Activated T-helper 1 cell treated with anti-CD3 and anti-CD28 coated beads, Interleukin-12 subunit alpha, Interleukin-12 subunit beta, Interleukin-2, Interleukin-4 antibody, amounts not matched to agents 30 ng/mL and 10 ng/mL and 1 ng/mL, durations not matched to agents 14 hours and 24 hours and 36 hours (primary cell): Measurements from ENCODE around the gene CDC42BPG. TPM values are rescaled to one million over a fixed set of nuclear protein-coding genes. Genes with fewer than 3 reads are reported as not detected.

Experiments
- DNase-seq: peaks from one replicate; pipeline ENCODE4 v3.0.0; 2021; ENCODE audit warnings: low spot score
- H3K27ac Mint-ChIP-seq: one replicate; pipeline ENCODE4 v1.8.0; 2021; ENCODE audit warnings: mild to moderate bottlenecking, mixed read lengths
- H3K27me3 Mint-ChIP-seq: one replicate; pipeline ENCODE4 v1.8.0; 2022; ENCODE audit warnings: mild to moderate bottlenecking, moderate library complexity, mixed read lengths; ENCODE audit not compliant: insufficient read depth
- H3K36me3 Mint-ChIP-seq: one replicate; pipeline ENCODE4 v1.8.0; 2021; ENCODE audit warnings: low read depth, mixed read lengths
- H3K4me1 Mint-ChIP-seq: one replicate; pipeline ENCODE4 v1.8.0; 2021; ENCODE audit warnings: low read depth, mixed read lengths
- H3K4me3 Mint-ChIP-seq: one replicate; pipeline ENCODE4 v1.8.0; 2021; ENCODE audit warnings: mild to moderate bottlenecking, moderate library complexity, mixed read lengths
- H3K9me3 Mint-ChIP-seq: one replicate; pipeline ENCODE4 v1.8.0; 2021; ENCODE audit warnings: mixed read lengths
- intact Hi-C: fragments of 100-400 bp; cut with micrococcal nuclease; formaldehyde crosslinking; loops from one replicate; pipeline ENCODE4 v1.15.1; 2024
- total RNA-seq: library from RNA; stranded (reverse); gene quantifications from 2 replicates; pipeline ENCODE4 v1.2.3, GENCODE V29; 2022

CDC42BPG gene
- total RNA-seq, 1 donor from 2014 or later: 0.29 TPM

GRCh38 chr11:64839335-64839734 is 5.1 kb downstream of the CDC42BPG start:
- Mint-ChIP-seq H3K4me1 (no peaks in the 10 kb centered on the region), H3K36me3 (no peaks in the 10 kb centered on the region), H3K27ac (no peak overlapping the region), H3K27me3 (peaks cover 2% of the 10 kb centered on the region), H3K4me3 (no peak overlapping the region), H3K9me3 (no peaks in the 10 kb centered on the region)
- DNase-seq: no peak
- intact Hi-C loops: no loop called here

GRCh38 chr11:64838600-64839334 is 5.7 kb downstream of the CDC42BPG start:
- Mint-ChIP-seq H3K27ac (no peak overlapping the region), H3K36me3 (no peaks in the 10 kb centered on the region), H3K27me3 (peaks cover 2% of the 10 kb centered on the region), H3K4me3 (no peak overlapping the region), H3K4me1 (no peaks in the 10 kb centered on the region), H3K9me3 (no peaks in the 10 kb centered on the region)
- DNase-seq: no peak
- intact Hi-C loops: no loop called here

GRCh38 chr11:64837887-64838351 is 6.5 kb downstream of the CDC42BPG start:
- no peak for DNase-seq
- Mint-ChIP-seq H3K9me3 (no peaks in the 10 kb centered on the region), H3K4me1 (no peaks in the 10 kb centered on the region), H3K36me3 (no peaks in the 10 kb centered on the region), H3K27me3 (no peaks in the 10 kb centered on the region), H3K27ac (no peak overlapping the region), H3K4me3 (no peak overlapping the region)
- intact Hi-C loops: no loop called here

GRCh38 chr11:64836448-64837072 is 7.9 kb downstream of the CDC42BPG start:
- Mint-ChIP-seq H3K4me3 (no peak overlapping the region), H3K27ac (no peak overlapping the region), H3K36me3 (no peaks in the 10 kb centered on the region), H3K9me3 (no peaks in the 10 kb centered on the region), H3K4me1 (no peaks in the 10 kb centered on the region), H3K27me3 (no peaks in the 10 kb centered on the region)
- no peak for DNase-seq
- intact Hi-C loops: no loop called here

GRCh38 chr11:64835616-64836447 is 8.6 kb downstream of the CDC42BPG start:
- no peaks in the 10 kb centered on the region for H3K9me3 Mint-ChIP-seq
- no peaks in the 10 kb centered on the region for H3K4me1 Mint-ChIP-seq
- no peak overlapping the region for H3K27ac Mint-ChIP-seq
- intact Hi-C loops: no loop called here
- H3K4me3 Mint-ChIP-seq: no peak overlapping the region
- H3K27me3 Mint-ChIP-seq: no peaks in the 10 kb centered on the region
- DNase-seq: no peak
- H3K36me3 Mint-ChIP-seq: no peaks in the 10 kb centered on the region

- intact Hi-C loops: no loop called here
- DNase-seq: no peak
- H3K4me1 Mint-ChIP-seq: no peaks in the 10 kb centered on the region
- no peaks in the 10 kb centered on the region for H3K27me3 Mint-ChIP-seq
- no peaks in the 10 kb centered on the region for H3K9me3 Mint-ChIP-seq
- H3K27ac Mint-ChIP-seq: no peak overlapping the region
- H3K4me3 Mint-ChIP-seq: no peak overlapping the region
- H3K36me3 Mint-ChIP-seq: no peaks in the 10 kb centered on the region
Observed at GRCh38 chr11:64834723-64835615, 9.5 kb downstream of the CDC42BPG start.

- no peak for DNase-seq
- H3K4me3 Mint-ChIP-seq: no peak overlapping the region
- intact Hi-C loops: no loop called here
- no peaks in the 10 kb centered on the region for H3K4me1 Mint-ChIP-seq
- no peaks in the 10 kb centered on the region for H3K9me3 Mint-ChIP-seq
- no peak overlapping the region for H3K27ac Mint-ChIP-seq
- H3K27me3 Mint-ChIP-seq: no peaks in the 10 kb centered on the region
- no peaks in the 10 kb centered on the region for H3K36me3 Mint-ChIP-seq
Observed at GRCh38 chr11:64834031-64834722, 10.3 kb downstream of the CDC42BPG start.

GRCh38 chr11:64833509-64833908 is 10.9 kb downstream of the CDC42BPG start:
- Mint-ChIP-seq H3K27ac (no peak overlapping the region), H3K27me3 (no peaks in the 10 kb centered on the region), H3K4me3 (no peak overlapping the region), H3K9me3 (no peaks in the 10 kb centered on the region), H3K4me1 (no peaks in the 10 kb centered on the region), H3K36me3 (no peaks in the 10 kb centered on the region)
- no peak for DNase-seq
- intact Hi-C loops: no loop called here

GRCh38 chr11:64833198-64833502 is 11.3 kb downstream of the CDC42BPG start:
- Mint-ChIP-seq H3K27ac (no peak overlapping the region), H3K9me3 (no peaks in the 10 kb centered on the region), H3K36me3 (no peaks in the 10 kb centered on the region), H3K4me3 (no peak overlapping the region), H3K4me1 (no peaks in the 10 kb centered on the region), H3K27me3 (no peaks in the 10 kb centered on the region)
- intact Hi-C loops: no loop called here
- DNase-seq: no peak

GRCh38 chr11:64832467-64833197 is 11.8 kb downstream of the CDC42BPG start:
- H3K9me3 Mint-ChIP-seq: no peaks in the 10 kb centered on the region
- H3K36me3 Mint-ChIP-seq: no peaks in the 10 kb centered on the region
- intact Hi-C loops: no loop called here
- H3K27ac Mint-ChIP-seq: no peak overlapping the region
- H3K4me1 Mint-ChIP-seq: no peaks in the 10 kb centered on the region
- DNase-seq: no peak
- no peak overlapping the region for H3K4me3 Mint-ChIP-seq
- H3K27me3 Mint-ChIP-seq: no peaks in the 10 kb centered on the region

- intact Hi-C loops: no loop called here
- Mint-ChIP-seq H3K4me1 (no peaks in the 10 kb centered on the region), H3K9me3 (no peaks in the 10 kb centered on the region), H3K27me3 (no peaks in the 10 kb centered on the region), H3K4me3 (no peak overlapping the region), H3K36me3 (no peaks in the 10 kb centered on the region), H3K27ac (no peak overlapping the region)
- no peak for DNase-seq
Observed at GRCh38 chr11:64831411-64831891, 13.0 kb downstream of the CDC42BPG start.
